ENCODE data around the gene DAAM1. TPM values are rescaled to one million over a fixed set of nuclear protein-coding genes. Genes with fewer than 3 reads are reported as not detected.

The DAAM1 gene
- total RNA-seq, 1 donor from 2014 or later: 39.5 TPM

DNA sequence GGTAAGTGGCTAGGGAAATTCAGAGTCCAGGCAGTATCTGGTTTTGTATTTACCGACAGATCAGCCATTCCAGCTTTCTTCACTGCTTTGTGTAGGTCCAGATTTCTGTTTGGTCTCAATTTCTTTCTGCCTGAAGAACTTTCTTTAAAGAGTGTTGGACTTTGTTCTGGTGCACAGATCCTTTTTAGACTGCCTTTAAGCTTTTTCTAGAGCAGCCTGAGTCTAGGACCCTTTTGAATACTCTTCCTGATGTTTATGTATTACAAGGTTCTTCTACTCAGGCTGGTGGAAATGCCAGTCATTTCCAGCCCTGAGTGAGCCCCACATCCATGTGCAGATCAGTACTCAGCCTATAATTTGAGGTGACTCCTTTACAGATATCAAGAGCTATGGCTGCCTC, 54.7 kb downstream of the DAAM1 start:
- H3K27me3 Mint-ChIP-seq (ENCODE audit: insufficient read depth, low read depth): no peaks in the 10 kb centered on the region
- no peaks in the 10 kb centered on the region for H3K27me3 ChIP-seq
- H3K9me3 Mint-ChIP-seq: peaks cover 6% of the 10 kb centered on the region
- peaks cover 18% of the 10 kb centered on the region for H3K4me1 ChIP-seq
- no peak for DNase-seq (ENCODE audit: low spot score)
- H3K4me3 ChIP-seq: no peak overlapping the region
- no peak overlapping the region for H3K4me2 ChIP-seq
- no peak overlapping the region for H3K27ac Mint-ChIP-seq
- H3K27ac ChIP-seq: no peak overlapping the region
- peaks cover 29% of the 10 kb centered on the region for H3K36me3 Mint-ChIP-seq
- peaks cover 2% of the 10 kb centered on the region for H3K4me1 Mint-ChIP-seq
- peaks cover 29% of the 10 kb centered on the region for H3K79me2 ChIP-seq (ENCODE audit: low read depth)
- TF ChIP-seq EZH2phosphoT487 (IDR thresholded peaks at IDR 0.05) (no peak), CTCF (IDR thresholded peaks at IDR 0.05) (no peak), EZH2 (IDR thresholded peaks at IDR 0.05) (no peak)
- H3K9ac ChIP-seq: no peak overlapping the region
- H3K4me3 Mint-ChIP-seq: no peak overlapping the region
- H4K20me1 ChIP-seq (ENCODE audit: low read depth): no peaks in the 10 kb centered on the region
- no peaks in the 10 kb centered on the region for H3K9me3 ChIP-seq (ENCODE audit: low read depth)
- H2AFZ ChIP-seq (replicated peaks): no peak overlapping the region
- H3F3A ChIP-seq (ENCODE audit: low read depth): peaks cover 4% of the 10 kb centered on the region
- H3K36me3 ChIP-seq: no peaks in the 10 kb centered on the region

DNA sequence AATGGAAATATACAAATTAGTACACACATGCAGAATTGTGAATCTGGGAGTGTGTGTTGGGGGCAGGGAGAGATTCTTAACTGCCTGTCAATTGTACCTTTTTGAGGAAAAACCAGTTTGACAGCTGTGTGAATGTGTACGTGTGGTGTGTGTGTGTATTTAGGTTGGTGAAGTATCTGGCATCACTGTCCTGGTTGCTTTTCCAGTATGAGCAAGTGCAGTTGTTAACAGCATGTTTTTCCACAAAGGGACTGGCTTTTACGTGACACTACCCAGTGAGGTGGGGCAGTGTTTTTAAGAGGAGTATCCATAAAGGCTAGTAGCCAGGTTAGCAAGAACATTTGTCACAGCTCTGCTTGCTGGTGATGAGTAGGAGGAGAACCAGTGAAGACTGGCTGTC, 56.1 kb downstream of the DAAM1 start:
- Histone ChIP-seq H3K79me2 (ENCODE audit: low read depth) (peaks cover 34% of the 10 kb centered on the region), H3K4me2 (no peak overlapping the region), H3K9me3 (ENCODE audit: low read depth) (no peaks in the 10 kb centered on the region), H3K4me3 (no peak overlapping the region), H3K36me3 (no peaks in the 10 kb centered on the region), H3K9ac (no peak overlapping the region), H4K20me1 (ENCODE audit: low read depth) (no peaks in the 10 kb centered on the region), H3F3A (ENCODE audit: low read depth) (peaks cover 4% of the 10 kb centered on the region), H3K27me3 (no peaks in the 10 kb centered on the region), H3K4me1 (peaks cover 28% of the 10 kb centered on the region), H3K27ac (no peak overlapping the region), H2AFZ (replicated peaks) (no peak overlapping the region)
- Mint-ChIP-seq H3K27ac (no peak overlapping the region), H3K4me3 (no peak overlapping the region), H3K9me3 (peaks cover 8% of the 10 kb centered on the region), H3K27me3 (ENCODE audit: insufficient read depth, low read depth) (no peaks in the 10 kb centered on the region), H3K36me3 (peaks cover 29% of the 10 kb centered on the region), H3K4me1 (peaks cover 4% of the 10 kb centered on the region)
- TF ChIP-seq EZH2phosphoT487 (IDR thresholded peaks at IDR 0.05) (no peak), CTCF (IDR thresholded peaks at IDR 0.05) (no peak), EZH2 (IDR thresholded peaks at IDR 0.05) (no peak)
- DNase-seq (ENCODE audit: low spot score): no peak

DNA sequence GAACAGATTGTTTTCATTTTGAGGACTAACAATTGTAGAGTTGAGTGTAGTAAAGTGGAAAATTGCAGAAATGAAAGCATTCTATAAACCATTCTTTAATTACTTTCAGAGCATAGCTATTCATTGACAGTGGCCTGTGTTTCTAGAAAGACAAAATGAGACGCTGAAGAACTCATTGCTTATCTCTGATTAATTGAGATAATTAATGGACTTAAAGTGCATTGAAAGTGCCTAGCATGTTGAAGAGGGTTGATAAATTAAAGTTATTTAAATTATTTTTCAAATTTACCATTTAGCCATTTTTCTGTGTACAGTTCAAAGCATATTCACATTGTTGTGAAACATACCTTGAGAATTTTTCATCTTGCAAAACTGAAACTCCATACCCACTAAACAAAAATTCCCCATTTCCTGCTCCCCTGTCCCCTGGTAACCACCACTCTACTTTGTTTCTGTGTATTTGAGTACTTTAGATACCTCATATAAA, 57.4 kb downstream of the DAAM1 start:
- Histone ChIP-seq H3K79me2 (ENCODE audit: low read depth) (peaks cover 33% of the 10 kb centered on the region), H3F3A (ENCODE audit: low read depth) (peaks cover 4% of the 10 kb centered on the region), H3K4me1 (peaks cover 34% of the 10 kb centered on the region), H2AFZ (replicated peaks) (no peak overlapping the region), H3K27ac (no peak overlapping the region), H3K4me2 (no peak overlapping the region), H3K4me3 (no peak overlapping the region), H3K9me3 (ENCODE audit: low read depth) (no peaks in the 10 kb centered on the region), H4K20me1 (ENCODE audit: low read depth) (no peaks in the 10 kb centered on the region), H3K27me3 (no peaks in the 10 kb centered on the region), H3K36me3 (no peaks in the 10 kb centered on the region), H3K9ac (no peak overlapping the region)
- TF ChIP-seq EZH2 (IDR thresholded peaks at IDR 0.05) (no peak), EZH2phosphoT487 (IDR thresholded peaks at IDR 0.05) (no peak), CTCF (IDR thresholded peaks at IDR 0.05) (no peak)
- Mint-ChIP-seq H3K36me3 (peaks cover 26% of the 10 kb centered on the region), H3K4me1 (peaks cover 4% of the 10 kb centered on the region), H3K9me3 (peaks cover 8% of the 10 kb centered on the region), H3K27me3 (ENCODE audit: insufficient read depth, low read depth) (no peaks in the 10 kb centered on the region), H3K27ac (no peak overlapping the region), H3K4me3 (no peak overlapping the region)
- no peak for DNase-seq (ENCODE audit: low spot score)
